SJSA1 (cell line): ENCODE measurements around the gene DNAI7. TPM values are rescaled to one million over a fixed set of nuclear protein-coding genes. Genes with fewer than 3 reads are reported as not detected.

Source experiments
- DNase-seq, 2 experiments: peaks; one replicate each; pipeline ENCODE4 v3.0.0-alpha.2; 2015 to 2020; ENCODE audit warnings: low spot score in 2 of 2, low read depth in 1 of 2
- H3K27ac ChIP-seq: fragments of 250-450 bp; sonication (Bioruptor Pico); 2 replicates; pipeline ENCODE4 v1.5.1; 2020; ENCODE audit warnings: mild to moderate bottlenecking, moderate library complexity
- H3K27me3 ChIP-seq: fragments of 250-450 bp; sonication (Bioruptor Pico); replicated peaks from 2 replicates; pipeline ENCODE4 v1.5.1; 2020; ENCODE audit warnings: mild to moderate bottlenecking, moderate library complexity
- H3K36me3 ChIP-seq: fragments of 250-450 bp; sonication (Bioruptor Pico); 2 replicates; pipeline ENCODE4 v1.5.1; 2020; ENCODE audit warnings: mild to moderate bottlenecking
- H3K4me1 ChIP-seq: fragments of 250-450 bp; sonication (Bioruptor Pico); replicated peaks from 2 replicates; pipeline ENCODE4 v1.6.1; 2021; ENCODE audit warnings: mild to moderate bottlenecking
- H3K4me3 ChIP-seq: fragments of 250-450 bp; sonication (Bioruptor Pico); 2 replicates; pipeline ENCODE4 v1.5.1; 2020; ENCODE audit warnings: mild to moderate bottlenecking
- H3K9me3 ChIP-seq: fragments of 250-450 bp; sonication (Bioruptor Pico); replicated peaks from 2 replicates; pipeline ENCODE4 v1.5.1; 2020; ENCODE audit warnings: mild to moderate bottlenecking
- total RNA-seq: library from RNA; depleted of rRNA; stranded (reverse); fragments of >200 nt; shearing (Covaris generic); gene quantifications from 2 replicates; pipeline ENCODE4 v1.2.3, GENCODE V29; 2014; rRNA removed

Gene DNAI7, protein sequence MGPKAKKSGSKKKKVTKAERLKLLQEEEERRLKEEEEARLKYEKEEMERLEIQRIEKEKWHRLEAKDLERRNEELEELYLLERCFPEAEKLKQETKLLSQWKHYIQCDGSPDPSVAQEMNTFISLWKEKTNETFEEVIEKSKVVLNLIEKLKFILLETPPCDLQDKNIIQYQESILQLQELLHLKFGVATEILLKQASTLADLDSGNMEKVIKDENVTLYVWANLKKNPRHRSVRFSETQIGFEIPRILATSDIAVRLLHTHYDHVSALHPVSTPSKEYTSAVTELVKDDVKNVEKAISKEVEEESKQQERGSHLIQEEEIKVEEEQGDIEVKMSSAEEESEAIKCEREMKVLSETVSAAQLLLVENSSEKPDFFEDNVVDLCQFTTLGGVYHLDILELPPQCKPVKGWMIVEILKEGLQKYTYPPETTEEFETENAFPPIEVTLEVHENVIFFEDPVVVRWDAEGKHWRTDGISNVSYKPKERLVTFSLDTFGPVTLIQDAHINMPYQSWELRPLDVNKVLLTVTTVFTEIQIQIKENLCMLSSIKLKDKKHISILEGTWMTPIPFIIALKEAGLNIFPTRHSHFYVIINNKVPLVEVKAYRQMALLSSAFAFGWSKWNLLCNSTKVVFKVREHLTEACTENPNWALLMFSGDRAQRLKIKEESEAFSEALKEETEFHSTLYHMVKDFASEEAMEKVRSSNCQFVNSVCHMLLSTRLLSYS
- 0.88 and 1.2 TPM in 2 replicates for total RNA-seq

DNA sequence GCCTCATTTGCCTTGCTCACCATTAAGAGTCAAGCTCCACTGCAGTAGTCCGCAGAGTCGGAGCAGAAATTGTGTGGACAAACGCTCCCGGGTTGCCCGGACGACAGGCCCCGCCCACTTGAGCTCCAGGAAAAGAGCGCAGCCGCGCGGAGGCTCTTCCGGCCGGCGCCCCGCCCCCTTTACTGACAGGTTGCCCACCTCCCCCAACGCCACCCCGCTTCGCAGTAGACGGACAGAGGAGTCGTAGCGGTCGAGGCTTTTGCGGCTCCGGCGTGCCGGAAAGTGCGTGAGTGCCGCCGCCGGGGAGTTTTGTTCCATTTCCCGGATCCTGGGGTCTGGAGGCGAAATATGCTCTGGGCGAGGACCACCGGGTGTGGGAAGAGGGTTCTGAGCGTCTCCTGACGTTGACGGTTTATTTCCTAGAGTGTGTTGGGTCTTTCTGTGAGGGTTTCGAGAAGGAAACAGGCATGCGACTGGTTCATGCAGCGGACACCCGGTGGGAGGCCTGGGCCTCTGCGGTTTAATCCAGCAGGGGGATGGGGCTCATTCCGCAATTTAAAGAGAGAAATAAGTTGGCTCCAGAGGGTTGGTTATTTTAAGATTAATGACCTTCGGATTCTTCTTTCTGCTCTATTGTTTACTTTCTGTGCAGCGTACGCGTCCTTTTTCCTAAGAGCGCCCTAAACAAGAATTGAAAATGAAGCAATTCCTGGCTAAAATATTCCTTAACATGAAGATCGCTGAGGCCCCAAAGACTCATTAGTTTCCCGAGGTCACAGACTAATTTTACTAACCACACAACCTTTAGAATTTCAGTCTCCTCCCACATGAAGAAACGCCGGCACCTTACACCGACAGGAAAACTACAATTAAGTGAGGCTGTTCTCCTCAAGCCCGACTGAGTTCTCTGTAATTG, at the start of gene DNAI7, which contains the start of gene ETFRF1:
Gene DNAI7, minus strand, starts transcription at position 105 of the 916 bp plus-strand sequence. Its CDS starts 82 bp downstream, at position 23.
Gene ETFRF1, plus strand, starts transcription at position 182 of the 916 bp plus-strand sequence. CDS start 8,720 bp downstream, outside the sequence.
- peak; percentile 94 to 99 for DNase-seq
- Histone ChIP-seq H3K9me3 (no peaks in the 10 kb centered on the region), H3K27me3 (no peaks in the 10 kb centered on the region), H3K4me1 (peaks cover 21% of the 10 kb centered on the region), H3K36me3 (peaks cover 2% of the 10 kb centered on the region; the same call in 1 of the 2 replicates), H3K27ac (peak within 1 kb of the TSS; percentile 84), H3K4me3 (peak within 1 kb of the TSS; percentile 51)

DNA sequence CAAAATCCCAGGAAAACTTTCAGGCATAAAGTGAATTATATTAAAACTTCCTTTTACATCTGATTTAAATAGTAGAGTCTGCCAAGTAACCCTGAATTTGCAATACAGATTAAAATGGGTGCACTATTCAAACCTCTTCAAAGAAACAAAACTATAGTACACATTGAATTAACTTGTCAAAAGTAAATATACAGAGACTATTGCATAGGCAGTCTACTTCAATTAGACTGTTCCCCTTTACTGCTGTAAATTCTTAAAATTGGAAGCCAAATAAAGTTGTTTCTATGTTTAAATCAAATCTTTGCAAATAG, 48.7 kb upstream of the DNAI7 start:
- Histone ChIP-seq H3K4me1 (no peaks in the 10 kb centered on the region), H3K27me3 (no peaks in the 10 kb centered on the region), H3K4me3 (no peak overlapping the region), H3K27ac (no peak overlapping the region), H3K9me3 (no peaks in the 10 kb centered on the region), H3K36me3 (peaks cover 43% of the 10 kb centered on the region)
- DNase-seq: no peak

DNA sequence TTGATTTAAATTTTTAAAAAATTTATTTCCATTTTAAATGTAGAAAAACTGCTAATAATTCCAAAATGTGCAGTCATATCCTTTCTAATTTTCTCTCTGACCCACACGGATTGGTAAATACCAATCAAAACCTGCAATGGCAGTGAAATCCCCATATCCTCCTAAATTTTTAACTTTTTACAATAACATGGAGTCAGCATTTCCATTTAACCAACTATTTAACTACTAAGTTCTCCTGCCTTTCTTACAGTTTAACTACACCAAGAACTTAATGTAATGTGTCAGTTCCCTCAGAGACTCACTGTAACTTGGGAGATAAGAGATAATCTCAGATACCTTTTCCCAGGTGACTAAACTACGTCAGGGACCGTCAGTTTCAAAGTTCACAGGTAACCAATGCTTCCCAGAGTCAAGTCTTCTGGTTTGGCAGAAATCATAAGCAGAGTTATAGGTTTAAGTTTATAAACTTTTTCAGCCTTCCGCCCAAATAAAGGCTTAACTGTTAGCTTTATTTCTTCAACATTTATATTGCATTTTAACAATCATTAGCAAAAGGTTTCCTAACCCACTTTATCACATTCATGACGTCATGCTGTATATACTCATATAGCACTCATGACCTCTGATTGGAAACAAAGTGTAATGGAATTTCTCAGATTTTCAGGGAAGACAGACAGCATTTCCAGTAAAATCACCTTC, 48.2 kb upstream of the DNAI7 start:
- H3K27ac ChIP-seq: no peak overlapping the region
- DNase-seq: no peak

DNA sequence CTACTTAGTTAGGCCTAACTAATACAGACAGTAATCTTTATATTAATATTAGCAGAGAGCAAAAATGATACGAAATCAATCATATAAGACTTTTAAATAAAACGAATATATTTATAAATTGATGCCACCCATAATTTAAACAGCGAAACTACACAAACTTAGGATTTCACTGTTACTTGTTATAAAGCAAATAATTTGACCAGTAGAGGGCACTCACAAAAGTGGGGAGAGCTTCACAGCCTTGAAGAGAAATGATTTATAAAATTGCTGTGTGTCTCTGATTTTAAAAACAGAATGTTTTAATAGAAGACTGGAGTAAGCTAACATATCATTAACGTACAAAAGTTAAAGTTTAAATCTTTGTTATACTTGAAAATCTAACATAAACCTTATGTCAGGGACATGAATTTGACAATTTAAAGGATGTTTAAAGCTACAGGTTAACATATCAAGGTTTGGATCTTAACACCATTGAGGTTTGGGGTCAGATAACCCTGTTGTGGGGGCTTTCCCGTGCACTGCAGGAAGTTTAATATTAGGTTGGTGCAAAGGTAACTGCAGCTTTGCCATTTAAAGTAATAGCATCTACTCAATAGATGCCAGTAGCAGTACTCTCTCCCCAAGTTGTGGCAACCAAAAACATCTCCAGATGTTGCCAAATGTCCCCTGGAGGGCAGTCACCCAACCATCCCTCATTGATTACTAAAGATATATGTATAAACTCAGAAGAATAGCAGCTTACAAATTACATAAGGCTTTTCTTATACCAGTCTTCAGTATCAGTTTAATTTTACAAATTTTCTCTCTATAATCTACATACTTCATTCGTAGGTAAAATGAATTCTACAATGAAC, 46.4 kb upstream of the DNAI7 start:
- peak in 1 of 2 experiments; percentile 28 for DNase-seq
- H3K27ac ChIP-seq: no peak overlapping the region

More for the DNA sequence above, 48.2 kb upstream of the DNAI7 start:
- no peaks in the 10 kb centered on the region for H3K27me3 ChIP-seq
- H3K4me3 ChIP-seq: no peak overlapping the region
- peaks cover 45% of the 10 kb centered on the region for H3K36me3 ChIP-seq
- H3K9me3 ChIP-seq: no peaks in the 10 kb centered on the region
- H3K4me1 ChIP-seq: no peaks in the 10 kb centered on the region

DNA sequence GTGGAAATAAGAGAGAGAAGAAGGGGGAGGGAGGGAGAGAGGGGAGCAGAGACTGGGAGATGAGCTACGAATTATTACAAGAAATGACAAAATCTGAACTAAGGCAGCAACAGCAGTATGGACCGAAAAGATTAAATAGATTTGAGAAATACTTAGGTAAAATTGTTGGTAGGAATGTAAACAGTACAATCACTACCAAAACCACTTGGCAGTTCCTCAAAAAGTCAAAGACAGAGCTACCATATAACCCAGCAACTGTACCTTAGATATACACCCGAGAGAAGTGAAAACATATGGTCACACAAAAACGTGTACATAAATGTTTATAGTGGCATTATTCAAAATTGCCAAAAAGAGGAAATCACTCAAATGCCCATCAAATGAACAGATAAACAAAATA, 41.7 kb upstream of the DNAI7 start:
- Histone ChIP-seq H3K36me3 (peaks cover 28% of the 10 kb centered on the region), H3K4me1 (peaks cover 7% of the 10 kb centered on the region; the same call in 1 of the 2 replicates), H3K4me3 (no peak overlapping the region), H3K27ac (no peak overlapping the region), H3K9me3 (no peaks in the 10 kb centered on the region), H3K27me3 (no peaks in the 10 kb centered on the region)
- DNase-seq: no peak

More for the DNA sequence above, 46.4 kb upstream of the DNAI7 start:
- Histone ChIP-seq H3K36me3 (peaks cover 51% of the 10 kb centered on the region), H3K27me3 (no peaks in the 10 kb centered on the region), H3K4me3 (no peak overlapping the region), H3K9me3 (no peaks in the 10 kb centered on the region), H3K4me1 (peaks cover 5% of the 10 kb centered on the region; the same call in 1 of the 2 replicates)

DNA sequence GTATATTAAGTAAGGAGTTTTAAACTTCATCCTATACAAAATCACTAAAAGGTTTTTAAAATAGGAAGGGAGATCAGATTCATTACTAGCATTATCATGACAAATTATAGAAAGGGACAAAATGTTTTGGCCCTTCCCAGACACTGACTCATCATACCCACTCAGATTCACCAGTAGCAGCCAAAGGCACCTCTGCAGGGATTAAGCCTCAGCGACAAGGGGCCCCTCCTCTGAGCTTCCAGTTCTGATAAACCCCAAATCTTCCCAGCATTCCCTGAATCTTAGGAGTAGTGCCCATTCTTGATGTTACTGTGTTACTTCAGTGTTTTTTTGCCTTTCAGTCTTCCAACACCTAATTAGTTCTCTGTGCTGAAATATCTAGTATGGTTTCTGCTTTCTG, 41.2 kb upstream of the DNAI7 start:
- no peaks in the 10 kb centered on the region for H3K9me3 ChIP-seq
- DNase-seq: no peak
- H3K36me3 ChIP-seq: peaks cover 28% of the 10 kb centered on the region
- H3K4me1 ChIP-seq: peaks cover 7% of the 10 kb centered on the region; the same call in 1 of the 2 replicates
- H3K27me3 ChIP-seq: no peaks in the 10 kb centered on the region
- no peak overlapping the region for H3K27ac ChIP-seq
- H3K4me3 ChIP-seq: no peak overlapping the region

DNA sequence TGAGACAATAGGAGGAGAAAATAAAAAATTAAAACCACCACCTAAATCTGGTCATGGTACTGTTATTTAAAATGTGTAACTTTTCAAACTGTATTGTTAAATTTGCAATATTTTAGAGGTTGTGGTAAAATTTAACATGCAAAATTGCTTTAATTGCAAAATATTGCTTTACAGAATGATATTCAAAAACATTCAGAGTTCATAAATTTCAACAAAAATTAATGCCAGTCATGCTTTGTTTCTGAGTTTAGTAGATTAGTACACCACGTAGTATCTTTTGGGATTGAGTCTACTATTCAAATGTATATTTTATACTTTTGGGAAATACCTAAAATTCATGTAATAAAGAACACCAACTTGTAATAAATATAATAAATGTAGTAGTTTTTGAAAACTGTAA, 18.4 kb upstream of the DNAI7 start:
- Histone ChIP-seq H3K4me1 (0 out of 2 replicates have a peak, but pooled peaks cover 5% of the 10 kb centered on the region), H3K27me3 (no peaks in the 10 kb centered on the region), H3K36me3 (peaks cover 21% of the 10 kb centered on the region), H3K27ac (no peak overlapping the region), H3K9me3 (no peaks in the 10 kb centered on the region), H3K4me3 (no peak overlapping the region)
- DNase-seq: no peak

DNA sequence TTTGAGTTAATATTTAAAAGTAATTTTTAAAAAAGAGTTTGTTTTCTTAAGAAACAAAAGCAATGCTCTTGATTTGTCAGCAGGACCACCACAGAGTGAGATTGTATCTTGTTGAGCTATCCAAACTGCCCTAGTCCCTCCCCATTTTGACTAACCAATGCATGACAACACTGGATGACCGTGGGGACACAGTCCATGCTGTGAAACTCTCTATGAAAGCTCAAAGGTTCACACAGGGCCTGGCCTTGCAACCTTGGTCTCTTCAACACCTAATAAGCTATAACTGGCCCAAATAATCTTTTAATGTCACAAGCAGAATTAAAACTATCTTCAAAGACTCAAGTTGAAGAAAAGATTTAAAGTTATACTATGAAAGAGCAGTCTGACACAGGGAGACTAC, 13.6 kb upstream of the DNAI7 start:
- DNase-seq: no peak
- peaks cover 38% of the 10 kb centered on the region for H3K36me3 ChIP-seq
- H3K27ac ChIP-seq: no peak overlapping the region
- no peaks in the 10 kb centered on the region for H3K4me1 ChIP-seq
- H3K27me3 ChIP-seq: no peaks in the 10 kb centered on the region
- no peaks in the 10 kb centered on the region for H3K9me3 ChIP-seq
- no peak overlapping the region for H3K4me3 ChIP-seq

DNA sequence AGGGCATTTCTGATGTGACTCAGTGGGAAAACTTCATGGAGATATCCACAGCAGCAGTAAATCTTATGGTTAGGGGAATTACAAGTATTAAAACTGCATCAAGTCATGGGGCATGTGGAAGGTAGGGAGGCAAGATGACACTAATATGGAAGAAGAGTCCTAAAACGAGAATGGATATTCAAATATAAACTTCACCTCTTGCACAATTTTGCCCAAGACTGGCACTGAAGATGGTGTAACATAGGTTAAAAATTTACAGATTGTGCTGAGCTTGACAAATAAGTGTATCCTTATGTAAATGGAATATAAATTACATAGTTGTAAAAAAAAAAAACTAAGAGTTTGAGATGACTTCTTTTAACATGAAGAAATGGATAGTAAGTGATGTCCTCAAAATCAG, 12.9 kb upstream of the DNAI7 start:
- no peaks in the 10 kb centered on the region for H3K4me1 ChIP-seq
- H3K4me3 ChIP-seq: no peak overlapping the region
- H3K36me3 ChIP-seq: peaks cover 45% of the 10 kb centered on the region
- no peaks in the 10 kb centered on the region for H3K27me3 ChIP-seq
- no peak for DNase-seq
- H3K9me3 ChIP-seq: no peaks in the 10 kb centered on the region
- H3K27ac ChIP-seq: no peak overlapping the region

DNA sequence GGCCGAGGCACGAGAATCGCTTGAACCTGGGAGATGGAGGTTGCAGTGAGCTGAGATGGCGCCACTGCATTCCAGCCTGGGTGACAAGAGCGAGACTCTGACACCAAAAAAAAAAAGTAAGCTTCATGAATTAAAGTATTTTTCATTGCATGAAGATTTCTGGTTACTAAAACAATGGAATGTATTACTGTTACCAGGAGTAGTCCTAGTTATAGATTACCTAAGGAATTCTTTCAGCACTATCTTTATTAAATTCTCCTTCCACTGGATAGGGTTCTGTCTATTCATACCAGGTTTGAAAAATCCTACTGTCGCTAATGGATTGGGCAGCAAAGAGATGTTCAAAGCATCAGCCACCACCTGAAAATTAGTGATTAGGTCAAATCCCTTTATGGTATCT, 12.5 kb upstream of the DNAI7 start:
- Histone ChIP-seq H3K27me3 (no peaks in the 10 kb centered on the region), H3K9me3 (no peaks in the 10 kb centered on the region), H3K36me3 (peaks cover 48% of the 10 kb centered on the region), H3K4me3 (no peak overlapping the region), H3K4me1 (no peaks in the 10 kb centered on the region), H3K27ac (no peak overlapping the region)
- no peak for DNase-seq

DNA sequence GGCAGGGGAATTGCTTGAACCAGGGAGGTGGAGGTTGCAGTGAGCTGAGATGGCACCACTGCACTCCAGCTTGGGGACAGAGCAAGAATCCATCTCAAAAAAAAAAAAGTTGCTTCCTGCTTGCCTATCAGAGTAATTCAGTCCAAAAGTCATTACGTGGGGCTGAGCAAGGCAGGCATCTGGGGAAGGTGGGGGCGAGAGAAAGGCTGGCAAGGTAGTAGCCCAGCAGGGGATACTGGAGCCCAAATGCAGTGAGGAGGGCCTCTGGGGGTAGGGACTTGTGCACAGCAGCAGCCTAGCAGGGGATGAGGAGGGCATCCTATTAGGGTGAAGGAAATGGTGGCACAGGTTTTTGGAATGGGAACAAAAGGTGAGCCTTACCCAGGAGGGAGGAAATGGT, 7.2 kb upstream of the DNAI7 start:
- Histone ChIP-seq H3K9me3 (no peaks in the 10 kb centered on the region), H3K27me3 (no peaks in the 10 kb centered on the region), H3K27ac (no peak overlapping the region), H3K36me3 (peaks cover 33% of the 10 kb centered on the region), H3K4me1 (peaks cover 10% of the 10 kb centered on the region), H3K4me3 (no peak overlapping the region)
- no peak for DNase-seq

DNA sequence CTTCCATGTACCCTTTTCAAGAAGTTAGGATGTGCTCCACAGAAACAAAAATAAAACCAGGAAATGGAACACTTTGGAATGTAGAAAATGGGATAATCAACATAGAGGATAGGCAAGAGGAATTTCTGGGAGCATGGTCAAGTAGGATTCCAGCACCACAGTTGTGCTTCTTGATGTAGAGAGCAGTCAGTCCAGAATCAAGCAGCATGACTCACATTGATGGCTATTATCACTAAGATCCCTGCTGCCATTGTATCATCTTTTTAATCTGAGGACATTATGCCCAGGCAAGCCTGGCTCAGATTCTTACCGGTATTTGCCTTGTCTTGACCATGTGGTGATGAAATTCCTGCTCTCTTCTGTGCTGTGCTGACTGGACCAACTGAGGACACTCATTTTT, 5.7 kb upstream of the DNAI7 start:
- H3K27ac ChIP-seq: no peak overlapping the region
- H3K36me3 ChIP-seq: peaks cover 25% of the 10 kb centered on the region
- DNase-seq: peak in 1 of 2 experiments; percentile 37
- no peaks in the 10 kb centered on the region for H3K9me3 ChIP-seq
- peaks cover 21% of the 10 kb centered on the region for H3K4me1 ChIP-seq
- H3K4me3 ChIP-seq: no peak overlapping the region
- no peaks in the 10 kb centered on the region for H3K27me3 ChIP-seq
